ENCODE data around the gene MICAL2.

Gene MICAL2

DNA sequence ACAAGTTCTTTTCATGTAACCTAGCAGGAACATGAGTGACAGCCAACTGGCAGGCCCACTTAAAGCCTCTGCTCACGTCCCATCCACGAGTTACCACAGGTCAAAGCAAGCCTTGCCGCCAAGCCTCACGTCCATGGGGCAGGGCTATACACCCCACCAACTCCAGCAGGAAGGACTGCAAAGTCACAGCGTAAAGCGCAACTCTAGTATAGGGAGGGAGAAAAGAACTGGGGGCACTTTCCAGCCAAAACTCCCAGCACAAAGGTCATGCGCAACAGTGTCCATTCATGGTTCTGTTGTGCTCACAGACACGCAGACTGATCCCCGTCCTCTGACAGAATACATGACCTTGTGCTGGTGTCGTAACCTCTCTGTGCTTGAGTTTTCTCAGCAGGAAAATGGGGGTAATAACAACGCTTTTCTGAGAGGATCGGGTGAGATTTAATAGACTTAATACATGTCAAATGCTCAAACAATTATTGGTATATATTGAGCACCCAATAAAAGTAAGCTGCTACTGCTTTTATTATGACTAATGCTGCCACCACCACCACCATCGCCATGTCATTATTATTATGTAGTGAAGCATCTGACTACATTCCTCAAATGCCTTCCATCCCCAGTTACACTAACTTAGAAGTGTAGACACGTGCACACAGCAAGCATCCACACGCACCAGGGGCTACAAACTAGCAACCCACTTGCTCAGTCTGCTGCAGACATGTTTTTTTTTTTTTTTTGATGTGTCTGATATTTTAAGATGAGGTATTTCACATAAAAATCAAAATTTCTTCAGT lies 162.6 kb downstream of the MICAL2 start:
- TF ChIP-seq SNAI2 (CRISPR knock-in tag; IDR thresholded peaks at IDR 0.05): no peak
- no peak for TF ChIP-seq GLIS3 (CRISPR knock-in tag; IDR thresholded peaks at IDR 0.05)
- TF ChIP-seq, protein P1, sequence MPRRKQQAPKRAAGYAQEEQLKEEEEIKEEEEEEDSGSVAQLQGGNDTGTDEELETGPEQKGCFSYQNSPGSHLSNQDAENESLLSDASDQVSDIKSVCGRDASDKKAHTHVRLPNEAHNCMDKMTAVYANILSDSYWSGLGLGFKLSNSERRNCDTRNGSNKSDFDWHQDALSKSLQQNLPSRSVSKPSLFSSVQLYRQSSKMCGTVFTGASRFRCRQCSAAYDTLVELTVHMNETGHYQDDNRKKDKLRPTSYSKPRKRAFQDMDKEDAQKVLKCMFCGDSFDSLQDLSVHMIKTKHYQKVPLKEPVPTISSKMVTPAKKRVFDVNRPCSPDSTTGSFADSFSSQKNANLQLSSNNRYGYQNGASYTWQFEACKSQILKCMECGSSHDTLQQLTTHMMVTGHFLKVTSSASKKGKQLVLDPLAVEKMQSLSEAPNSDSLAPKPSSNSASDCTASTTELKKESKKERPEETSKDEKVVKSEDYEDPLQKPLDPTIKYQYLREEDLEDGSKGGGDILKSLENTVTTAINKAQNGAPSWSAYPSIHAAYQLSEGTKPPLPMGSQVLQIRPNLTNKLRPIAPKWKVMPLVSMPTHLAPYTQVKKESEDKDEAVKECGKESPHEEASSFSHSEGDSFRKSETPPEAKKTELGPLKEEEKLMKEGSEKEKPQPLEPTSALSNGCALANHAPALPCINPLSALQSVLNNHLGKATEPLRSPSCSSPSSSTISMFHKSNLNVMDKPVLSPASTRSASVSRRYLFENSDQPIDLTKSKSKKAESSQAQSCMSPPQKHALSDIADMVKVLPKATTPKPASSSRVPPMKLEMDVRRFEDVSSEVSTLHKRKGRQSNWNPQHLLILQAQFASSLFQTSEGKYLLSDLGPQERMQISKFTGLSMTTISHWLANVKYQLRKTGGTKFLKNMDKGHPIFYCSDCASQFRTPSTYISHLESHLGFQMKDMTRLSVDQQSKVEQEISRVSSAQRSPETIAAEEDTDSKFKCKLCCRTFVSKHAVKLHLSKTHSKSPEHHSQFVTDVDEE (CRISPR knock-in tag; IDR thresholded peaks at IDR 0.05): no peak
- TF ChIP-seq, protein P2, sequence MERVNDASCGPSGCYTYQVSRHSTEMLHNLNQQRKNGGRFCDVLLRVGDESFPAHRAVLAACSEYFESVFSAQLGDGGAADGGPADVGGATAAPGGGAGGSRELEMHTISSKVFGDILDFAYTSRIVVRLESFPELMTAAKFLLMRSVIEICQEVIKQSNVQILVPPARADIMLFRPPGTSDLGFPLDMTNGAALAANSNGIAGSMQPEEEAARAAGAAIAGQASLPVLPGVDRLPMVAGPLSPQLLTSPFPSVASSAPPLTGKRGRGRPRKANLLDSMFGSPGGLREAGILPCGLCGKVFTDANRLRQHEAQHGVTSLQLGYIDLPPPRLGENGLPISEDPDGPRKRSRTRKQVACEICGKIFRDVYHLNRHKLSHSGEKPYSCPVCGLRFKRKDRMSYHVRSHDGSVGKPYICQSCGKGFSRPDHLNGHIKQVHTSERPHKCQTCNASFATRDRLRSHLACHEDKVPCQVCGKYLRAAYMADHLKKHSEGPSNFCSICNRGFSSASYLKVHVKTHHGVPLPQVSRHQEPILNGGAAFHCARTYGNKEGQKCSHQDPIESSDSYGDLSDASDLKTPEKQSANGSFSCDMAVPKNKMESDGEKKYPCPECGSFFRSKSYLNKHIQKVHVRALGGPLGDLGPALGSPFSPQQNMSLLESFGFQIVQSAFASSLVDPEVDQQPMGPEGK (CRISPR knock-in tag; IDR thresholded peaks at IDR 0.05; ENCODE audit: borderline replicate concordance): no peak
- no peak for TF ChIP-seq TCF4 (CRISPR knock-in tag; IDR thresholded peaks at IDR 0.05; ENCODE audit: borderline replicate concordance)
- no peak for TF ChIP-seq ESRRG (CRISPR knock-in tag; IDR thresholded peaks at IDR 0.05)
- no peak for TF ChIP-seq TOX (CRISPR knock-in tag; IDR thresholded peaks at IDR 0.05; ENCODE audit: borderline replicate concordance)
- no peak for TF ChIP-seq ZNF8 (CRISPR knock-in tag; IDR thresholded peaks at IDR 0.05)
- peak; percentile 32; the same call in 2 of the 3 replicates for ATAC-seq

DNA sequence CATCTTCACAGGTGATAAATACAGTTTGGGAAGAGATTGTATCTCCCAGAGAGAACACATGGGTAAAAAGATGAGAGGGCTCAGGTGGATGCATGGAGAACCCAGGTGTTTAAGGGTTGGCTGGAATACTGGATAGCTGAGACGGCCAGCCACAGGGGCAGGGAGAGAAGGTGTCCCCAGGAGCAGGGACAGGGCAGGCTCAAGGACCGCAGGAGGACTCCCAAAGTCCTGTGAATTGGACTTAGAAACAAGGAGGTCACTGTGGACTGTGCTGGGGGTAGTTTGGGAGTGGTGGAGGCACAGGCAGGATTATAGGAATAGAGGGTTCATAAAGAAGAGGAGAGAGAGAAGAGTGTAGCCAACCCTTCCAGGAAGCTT lies 163.2 kb downstream of the MICAL2 start:
- ATAC-seq: no peak

More for the DNA sequence above, 163.2 kb downstream of the MICAL2 start:
- TF ChIP-seq, protein P3, sequence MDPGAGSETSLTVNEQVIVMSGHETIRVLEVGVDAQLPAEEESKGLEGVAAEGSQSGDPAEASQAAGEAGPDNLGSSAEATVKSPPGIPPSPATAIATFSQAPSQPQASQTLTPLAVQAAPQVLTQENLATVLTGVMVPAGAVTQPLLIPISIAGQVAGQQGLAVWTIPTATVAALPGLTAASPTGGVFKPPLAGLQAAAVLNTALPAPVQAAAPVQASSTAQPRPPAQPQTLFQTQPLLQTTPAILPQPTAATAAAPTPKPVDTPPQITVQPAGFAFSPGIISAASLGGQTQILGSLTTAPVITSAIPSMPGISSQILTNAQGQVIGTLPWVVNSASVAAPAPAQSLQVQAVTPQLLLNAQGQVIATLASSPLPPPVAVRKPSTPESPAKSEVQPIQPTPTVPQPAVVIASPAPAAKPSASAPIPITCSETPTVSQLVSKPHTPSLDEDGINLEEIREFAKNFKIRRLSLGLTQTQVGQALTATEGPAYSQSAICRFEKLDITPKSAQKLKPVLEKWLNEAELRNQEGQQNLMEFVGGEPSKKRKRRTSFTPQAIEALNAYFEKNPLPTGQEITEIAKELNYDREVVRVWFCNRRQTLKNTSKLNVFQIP (CRISPR knock-in tag; IDR thresholded peaks at IDR 0.05; ENCODE audit: borderline replicate concordance, low read depth): no peak
- TF ChIP-seq ZFP30 (CRISPR knock-in tag; IDR thresholded peaks at IDR 0.05): no peak
- TF ChIP-seq ESRRG (CRISPR knock-in tag; IDR thresholded peaks at IDR 0.05): no peak
- TF ChIP-seq ISL1 (CRISPR knock-in tag; IDR thresholded peaks at IDR 0.05): no peak
- TF ChIP-seq PPARA (CRISPR knock-in tag; IDR thresholded peaks at IDR 0.05; ENCODE audit: borderline replicate concordance): no peak
- TF ChIP-seq, protein P4, sequence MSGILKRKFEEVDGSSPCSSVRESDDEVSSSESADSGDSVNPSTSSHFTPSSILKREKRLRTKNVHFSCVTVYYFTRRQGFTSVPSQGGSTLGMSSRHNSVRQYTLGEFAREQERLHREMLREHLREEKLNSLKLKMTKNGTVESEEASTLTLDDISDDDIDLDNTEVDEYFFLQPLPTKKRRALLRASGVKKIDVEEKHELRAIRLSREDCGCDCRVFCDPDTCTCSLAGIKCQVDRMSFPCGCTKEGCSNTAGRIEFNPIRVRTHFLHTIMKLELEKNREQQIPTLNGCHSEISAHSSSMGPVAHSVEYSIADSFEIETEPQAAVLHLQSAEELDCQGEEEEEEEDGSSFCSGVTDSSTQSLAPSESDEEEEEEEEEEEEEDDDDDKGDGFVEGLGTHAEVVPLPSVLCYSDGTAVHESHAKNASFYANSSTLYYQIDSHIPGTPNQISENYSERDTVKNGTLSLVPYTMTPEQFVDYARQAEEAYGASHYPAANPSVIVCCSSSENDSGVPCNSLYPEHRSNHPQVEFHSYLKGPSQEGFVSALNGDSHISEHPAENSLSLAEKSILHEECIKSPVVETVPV (CRISPR knock-in tag; IDR thresholded peaks at IDR 0.05): no peak
- TF ChIP-seq, protein P2 (CRISPR knock-in tag; IDR thresholded peaks at IDR 0.05; ENCODE audit: borderline replicate concordance): no peak
- TF ChIP-seq, protein P1 (CRISPR knock-in tag; IDR thresholded peaks at IDR 0.05): no peak
- TF ChIP-seq, protein P5, sequence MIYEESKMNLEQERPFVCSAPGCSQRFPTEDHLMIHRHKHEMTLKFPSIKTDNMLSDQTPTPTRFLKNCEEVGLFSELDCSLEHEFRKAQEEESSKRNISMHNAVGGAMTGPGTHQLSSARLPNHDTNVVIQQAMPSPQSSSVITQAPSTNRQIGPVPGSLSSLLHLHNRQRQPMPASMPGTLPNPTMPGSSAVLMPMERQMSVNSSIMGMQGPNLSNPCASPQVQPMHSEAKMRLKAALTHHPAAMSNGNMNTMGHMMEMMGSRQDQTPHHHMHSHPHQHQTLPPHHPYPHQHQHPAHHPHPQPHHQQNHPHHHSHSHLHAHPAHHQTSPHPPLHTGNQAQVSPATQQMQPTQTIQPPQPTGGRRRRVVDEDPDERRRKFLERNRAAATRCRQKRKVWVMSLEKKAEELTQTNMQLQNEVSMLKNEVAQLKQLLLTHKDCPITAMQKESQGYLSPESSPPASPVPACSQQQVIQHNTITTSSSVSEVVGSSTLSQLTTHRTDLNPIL (CRISPR knock-in tag; IDR thresholded peaks at IDR 0.05; ENCODE audit: low read depth): no peak
- no peak for TF ChIP-seq ARNTL (CRISPR knock-in tag; IDR thresholded peaks at IDR 0.05; ENCODE audit: borderline replicate concordance, low read depth)
- TF ChIP-seq GLIS3 (CRISPR knock-in tag; IDR thresholded peaks at IDR 0.05): no peak
- TF ChIP-seq TOX (CRISPR knock-in tag; IDR thresholded peaks at IDR 0.05; ENCODE audit: borderline replicate concordance): no peak
- no peak for TF ChIP-seq SNAI2 (CRISPR knock-in tag; IDR thresholded peaks at IDR 0.05)
- no peak for TF ChIP-seq OSR1 (CRISPR knock-in tag; IDR thresholded peaks at IDR 0.05)
- TF ChIP-seq ZC3H10 (CRISPR knock-in tag; IDR thresholded peaks at IDR 0.05): no peak
